Lower lobe of right lung (tissue), 2 donors: ENCODE data around the gene MGAT5B. TPM values are rescaled to one million over a fixed set of nuclear protein-coding genes. Genes with fewer than 3 reads are reported as not detected.
"Not testable (repeated sequence)": the region's sequence is repeated elsewhere in the genome, so short reads cannot be mapped to it uniquely, and the experiment has no call there.

ENCODE experiments used
- ATAC-seq, 2 donors: fragments of 200-7000 bp; cut with Tn5 transposase; one replicate each; pipeline ENCODE4 v1.9.1; 2020 to 2022; ENCODE audit warnings: mild to moderate bottlenecking in 2 of 2, moderate library complexity in 2 of 2
- DNase-seq: peaks from one replicate; pipeline ENCODE4 v3.0.0-alpha.2; 2020
- H3K27ac ChIP-seq: fragments of 200-600 bp; one replicate; pipeline ENCODE4 v1.8.0; 2022
- H3K27me3 ChIP-seq: fragments of 200-600 bp; one replicate; pipeline ENCODE4 v1.8.0; 2022; ENCODE audit warnings: low read depth
- H3K36me3 ChIP-seq: fragments of 200-600 bp; one replicate; pipeline ENCODE4 v1.8.0; 2022; ENCODE audit warnings: mild to moderate bottlenecking
- H3K4me1 ChIP-seq: fragments of 200-600 bp; one replicate; pipeline ENCODE4 v1.8.0; 2022
- H3K4me3 ChIP-seq: fragments of 200-600 bp; one replicate; pipeline ENCODE4 v1.8.0; 2022; ENCODE audit warnings: mild to moderate bottlenecking
- H3K9me3 ChIP-seq: fragments of 200-600 bp; one replicate; pipeline ENCODE4 v1.8.0; 2022
- CTCF ChIP-seq: fragments of 200-600 bp; IDR thresholded peaks from one replicate; pipeline ENCODE4 v1.8.0; 2022; ENCODE audit warnings: antibody characterized with exemption, mild to moderate bottlenecking
- intact Hi-C: fragments of 100-400 bp; cut with DNase I; formaldehyde crosslinking; loops from one replicate; pipeline ENCODE4 v1.11.0; 2022
- total RNA-seq: library from RNA; stranded (reverse); fragmentation: NEBNext Ultra II Directional; extraction: Animal tissue kit (Norgen Biotek cat#: 25700); gene quantifications from one replicate; pipeline ENCODE4 v1.2.1, GENCODE V29; 2021
- donor health status: DM: no; HTN: yes; CAD: no; lungs with severe emphysema.

The MGAT5B gene
- total RNA-seq, 1 donor from 2014 or later = 1.3 TPM

DNA sequence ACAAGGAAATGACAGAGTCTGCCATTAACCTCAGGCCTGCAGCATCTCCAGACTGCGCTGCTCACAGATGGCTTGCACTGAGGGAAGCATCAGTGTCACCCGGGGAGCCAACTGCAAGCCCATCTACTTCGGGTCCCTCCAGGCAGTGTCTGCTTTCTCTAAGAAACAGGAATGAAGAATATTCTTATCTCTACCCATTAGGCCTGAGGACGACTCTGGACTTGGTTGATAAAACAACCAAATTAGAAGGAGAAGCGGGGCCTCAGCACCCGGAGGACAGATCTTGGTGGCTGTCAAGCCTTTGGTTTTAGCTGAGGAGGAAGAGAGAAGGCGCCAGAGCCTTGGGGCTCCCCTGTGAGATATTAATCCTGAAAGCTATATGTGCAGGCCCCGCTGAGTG is 19.5 kb upstream of the MGAT5B start:
- ATAC-seq = no peak
- intact Hi-C loops = no loop called here
- Histone ChIP-seq H3K9me3 (no peaks in the 10 kb centered on the region), H3K27ac (no peak overlapping the region), H3K36me3 (no peaks in the 10 kb centered on the region), H3K4me1 (peaks cover 7% of the 10 kb centered on the region), H3K27me3 (peaks cover 24% of the 10 kb centered on the region), H3K4me3 (no peak overlapping the region)
- no peak for TF ChIP-seq CTCF
- no peak for DNase-seq

DNA sequence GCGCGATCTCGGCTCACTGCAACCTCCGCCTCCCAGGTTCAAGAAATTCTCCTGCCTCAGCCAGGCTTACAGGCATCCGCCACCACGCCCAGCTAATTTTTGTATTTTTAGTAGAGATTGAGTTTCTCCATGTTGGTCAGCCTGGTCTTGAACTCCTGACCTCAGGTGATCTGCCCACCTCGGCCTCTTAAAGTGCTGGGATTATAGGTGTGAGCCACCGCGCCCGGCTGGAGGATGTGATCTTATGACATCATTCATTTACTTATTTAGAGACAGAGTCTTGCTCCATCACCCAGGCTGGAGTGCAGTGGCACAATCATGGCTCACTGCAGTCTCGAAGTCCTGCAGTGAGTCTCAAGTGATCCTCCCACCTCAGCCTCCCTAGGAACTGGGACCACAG is 19.0 kb upstream of the MGAT5B start:
- intact Hi-C loops, ATAC-seq, H3K9me3 ChIP-seq, H3K4me1 ChIP-seq, H3K4me3 ChIP-seq, DNase-seq, H3K36me3 ChIP-seq, H3K27ac ChIP-seq: not testable (repeated sequence)
- H3K27me3 ChIP-seq = peaks cover 19% of the 10 kb centered on the region

- no peak overlapping the region for H3K27ac ChIP-seq
- H3K9me3 ChIP-seq = no peaks in the 10 kb centered on the region
- TF ChIP-seq CTCF = no peak
- H3K4me3 ChIP-seq = no peak overlapping the region
- intact Hi-C loops = no loop called here
- no peaks in the 10 kb centered on the region for H3K4me1 ChIP-seq
- ATAC-seq (no peak), DNase-seq (no peak)
- H3K27me3 ChIP-seq = peaks cover 9% of the 10 kb centered on the region
- H3K36me3 ChIP-seq = no peaks in the 10 kb centered on the region
These were observed 15.4 kb upstream of the MGAT5B start for GRCh38 chr17:76852843-76853242.

GRCh38 chr17:76855105-76855504 is 13.1 kb upstream of the MGAT5B start:
- no peak for ATAC-seq
- Histone ChIP-seq H3K4me1 (no peaks in the 10 kb centered on the region), H3K27ac (no peak overlapping the region), H3K36me3 (no peaks in the 10 kb centered on the region), H3K27me3 (peaks cover 9% of the 10 kb centered on the region), H3K4me3 (no peak overlapping the region), H3K9me3 (no peaks in the 10 kb centered on the region)
- no peak for DNase-seq
- intact Hi-C loops = no loop called here
- no peak for TF ChIP-seq CTCF

- no peaks in the 10 kb centered on the region for H3K9me3 ChIP-seq
- intact Hi-C loops = no loop called here
- no peak overlapping the region for H3K4me3 ChIP-seq
- H3K27ac ChIP-seq = no peak overlapping the region
- no peak for DNase-seq
- peaks cover 10% of the 10 kb centered on the region for H3K27me3 ChIP-seq
- no peak for TF ChIP-seq CTCF
- H3K36me3 ChIP-seq = no peaks in the 10 kb centered on the region
- no peak for ATAC-seq
- H3K4me1 ChIP-seq = no peaks in the 10 kb centered on the region
These were observed 6.1 kb upstream of the MGAT5B start for GRCh38 chr17:76862079-76862478.

- Histone ChIP-seq H3K4me3 (no peak overlapping the region), H3K36me3 (no peaks in the 10 kb centered on the region), H3K9me3 (no peaks in the 10 kb centered on the region), H3K27ac (no peak overlapping the region), H3K4me1 (peaks cover 2% of the 10 kb centered on the region), H3K27me3 (peaks cover 10% of the 10 kb centered on the region)
- no peak for TF ChIP-seq CTCF
- no peak for ATAC-seq
- DNase-seq = no peak
- intact Hi-C loops = no loop called here
These were observed 5.7 kb upstream of the MGAT5B start for GRCh38 chr17:76862494-76862893.
